Liver (tissue), 3 donors: Measurements from ENCODE around the gene LIN9.

Experiments
- CTCF ChIP-seq: fragments of 150-350 bp; IDR thresholded peaks from 2 replicates; pipeline ENCODE4 v1.5.1; 2017; ENCODE audit warnings: improper control_type of control experiment, low read depth, low read length; ENCODE audit not compliant: missing input control
- EGR1 ChIP-seq, 2 donors: IDR thresholded peaks; 2 replicates each; pipeline ENCODE4 v1.6.1; 2016 to 2018; ENCODE audit warnings: antibody characterized with exemption in 2 of 2, low read depth in 2 of 2
- FOXA2 ChIP-seq: IDR thresholded peaks from 2 replicates; pipeline ENCODE4 v1.6.1; 2016; ENCODE audit warnings: antibody characterized with exemption
- GABPA ChIP-seq, 2 donors: IDR thresholded peaks in 1 of 2; conservative IDR thresholded peaks in 1 of 2; 2 replicates each; pipeline ENCODE4 v1.6.1; 2016; ENCODE audit warnings: antibody characterized with exemption in 2 of 2, mild to moderate bottlenecking in 1 of 2, moderate library complexity in 1 of 2
- MAX ChIP-seq: IDR thresholded peaks from 2 replicates; pipeline ENCODE4 v1.6.1; 2016; ENCODE audit warnings: antibody characterized with exemption
- NR2F2 ChIP-seq: IDR thresholded peaks from 2 replicates; pipeline ENCODE4 v1.6.1; 2016; ENCODE audit warnings: antibody characterized with exemption
- RAD21 ChIP-seq, 2 donors: IDR thresholded peaks; 2 replicates each; pipeline ENCODE4 v1.6.1; 2016; ENCODE audit warnings: antibody characterized with exemption in 2 of 2, mild to moderate bottlenecking in 2 of 2
- SP1 ChIP-seq: IDR thresholded peaks from 2 replicates; pipeline ENCODE4 v1.6.1; 2018; ENCODE audit warnings: antibody characterized with exemption, mild to moderate bottlenecking
- YY1 ChIP-seq: IDR thresholded peaks from 2 replicates; pipeline ENCODE4 v1.6.1; 2016; ENCODE audit warnings: antibody characterized with exemption, mild to moderate bottlenecking
- ZBTB33 ChIP-seq: IDR thresholded peaks from 2 replicates; pipeline ENCODE4 v1.6.1; 2016; ENCODE audit warnings: antibody characterized with exemption
- TF ChIP-seq, protein P1 (sequence below): IDR thresholded peaks from 2 replicates; pipeline ENCODE4 v1.6.1; 2016; ENCODE audit warnings: antibody characterized with exemption
- TF ChIP-seq, protein P2 (sequence below): IDR thresholded peaks from 2 replicates; pipeline ENCODE4 v1.6.1; 2016; ENCODE audit warnings: antibody characterized with exemption, mild to moderate bottlenecking
- donor health status: healthy.
- donor health status: healthy.

DNA sequence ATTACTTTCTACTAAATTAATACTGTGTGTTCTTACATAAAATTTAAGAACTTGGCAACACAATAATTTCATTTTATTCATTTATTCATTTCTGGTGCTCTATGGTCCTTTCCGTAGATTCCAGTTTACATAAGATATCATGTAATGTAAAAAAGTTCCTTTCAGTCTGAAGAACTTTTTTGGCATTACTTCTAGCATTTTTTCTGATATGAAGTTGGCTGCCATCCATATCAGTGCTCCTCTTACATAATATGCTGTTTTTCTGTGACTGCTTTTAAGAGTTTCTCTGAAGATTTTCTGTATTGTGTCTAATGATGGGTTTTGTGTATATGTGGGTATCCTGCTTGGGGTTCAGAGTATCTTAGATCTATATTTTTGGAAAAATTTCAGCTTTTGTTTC is 34.8 kb downstream of the LIN9 start:
- no peak for TF ChIP-seq MAX
- no peak for TF ChIP-seq CTCF
- TF ChIP-seq SP1, result no peak
- no peak for TF ChIP-seq YY1
- TF ChIP-seq, protein P1, sequence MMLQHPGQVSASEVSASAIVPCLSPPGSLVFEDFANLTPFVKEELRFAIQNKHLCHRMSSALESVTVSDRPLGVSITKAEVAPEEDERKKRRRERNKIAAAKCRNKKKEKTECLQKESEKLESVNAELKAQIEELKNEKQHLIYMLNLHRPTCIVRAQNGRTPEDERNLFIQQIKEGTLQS, result no peak
- TF ChIP-seq FOXA2, result no peak
- TF ChIP-seq GABPA (IDR thresholded peaks at IDR 0.05 in 1 of 2, conservative IDR thresholded peaks at IDR 0.05 in 1 of 2), result no peak
- TF ChIP-seq NR2F2, result no peak
- TF ChIP-seq RAD21 (IDR thresholded peaks at IDR 0.05), result no peak
- TF ChIP-seq, protein P2, sequence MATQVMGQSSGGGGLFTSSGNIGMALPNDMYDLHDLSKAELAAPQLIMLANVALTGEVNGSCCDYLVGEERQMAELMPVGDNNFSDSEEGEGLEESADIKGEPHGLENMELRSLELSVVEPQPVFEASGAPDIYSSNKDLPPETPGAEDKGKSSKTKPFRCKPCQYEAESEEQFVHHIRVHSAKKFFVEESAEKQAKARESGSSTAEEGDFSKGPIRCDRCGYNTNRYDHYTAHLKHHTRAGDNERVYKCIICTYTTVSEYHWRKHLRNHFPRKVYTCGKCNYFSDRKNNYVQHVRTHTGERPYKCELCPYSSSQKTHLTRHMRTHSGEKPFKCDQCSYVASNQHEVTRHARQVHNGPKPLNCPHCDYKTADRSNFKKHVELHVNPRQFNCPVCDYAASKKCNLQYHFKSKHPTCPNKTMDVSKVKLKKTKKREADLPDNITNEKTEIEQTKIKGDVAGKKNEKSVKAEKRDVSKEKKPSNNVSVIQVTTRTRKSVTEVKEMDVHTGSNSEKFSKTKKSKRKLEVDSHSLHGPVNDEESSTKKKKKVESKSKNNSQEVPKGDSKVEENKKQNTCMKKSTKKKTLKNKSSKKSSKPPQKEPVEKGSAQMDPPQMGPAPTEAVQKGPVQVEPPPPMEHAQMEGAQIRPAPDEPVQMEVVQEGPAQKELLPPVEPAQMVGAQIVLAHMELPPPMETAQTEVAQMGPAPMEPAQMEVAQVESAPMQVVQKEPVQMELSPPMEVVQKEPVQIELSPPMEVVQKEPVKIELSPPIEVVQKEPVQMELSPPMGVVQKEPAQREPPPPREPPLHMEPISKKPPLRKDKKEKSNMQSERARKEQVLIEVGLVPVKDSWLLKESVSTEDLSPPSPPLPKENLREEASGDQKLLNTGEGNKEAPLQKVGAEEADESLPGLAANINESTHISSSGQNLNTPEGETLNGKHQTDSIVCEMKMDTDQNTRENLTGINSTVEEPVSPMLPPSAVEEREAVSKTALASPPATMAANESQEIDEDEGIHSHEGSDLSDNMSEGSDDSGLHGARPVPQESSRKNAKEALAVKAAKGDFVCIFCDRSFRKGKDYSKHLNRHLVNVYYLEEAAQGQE, result no peak
- no peak for TF ChIP-seq ZBTB33
- no peak for TF ChIP-seq EGR1 (IDR thresholded peaks at IDR 0.05; ENCODE audit: low read depth in 2 of 2)
